HCT116 (cell line): ENCODE results near the gene RFTN1.

Experiments used
- EZH2 ChIP-seq: fragments of 200-600 bp; sonication (generic); IDR thresholded peaks from 2 replicates; pipeline ENCODE4 v1.6.1; 2017; ENCODE audit warnings: antibody characterized with exemption, mixed run types
- POLR2A ChIP-seq: IDR thresholded peaks from 2 replicates; pipeline ENCODE4 v1.7.0; 2011; ENCODE audit warnings: borderline replicate concordance; ENCODE audit not compliant: insufficient read depth, insufficient read length; ENCODE audit errors: extremely low read depth
- RAD21 ChIP-seq: IDR thresholded peaks from 2 replicates; pipeline ENCODE4 v1.6.1; 2012; ENCODE audit warnings: low read depth, mild to moderate bottlenecking
- SIN3A ChIP-seq: IDR thresholded peaks from 2 replicates; pipeline ENCODE4 v1.6.1; 2012; ENCODE audit warnings: low read depth
- SP1 ChIP-seq: IDR thresholded peaks from 2 replicates; pipeline ENCODE4 v1.6.1; 2012; ENCODE audit warnings: low read depth
- TF ChIP-seq, protein P1 (sequence below), 3 experiments: fragments of 200-600 bp in 1 of 3; sonication (generic) in 1 of 3; IDR thresholded peaks in 2 of 3; conservative IDR thresholded peaks in 1 of 3; 2 replicates each; pipeline ENCODE4 v1.5.1; 2012 to 2017; ENCODE audit warnings: low read depth in 2 of 3, low read length in 2 of 3, antibody characterized with exemption in 1 of 3, borderline replicate concordance in 1 of 3, control low read depth in 1 of 3, mild to moderate bottlenecking in 1 of 3, mixed read lengths in 1 of 3, mixed run types in 1 of 3, moderate library complexity in 1 of 3; ENCODE audit not compliant: insufficient read depth in 1 of 3
- TF ChIP-seq, protein P2 (sequence below): IDR thresholded peaks from 2 replicates; pipeline ENCODE4 v1.6.1; 2012

DNA sequence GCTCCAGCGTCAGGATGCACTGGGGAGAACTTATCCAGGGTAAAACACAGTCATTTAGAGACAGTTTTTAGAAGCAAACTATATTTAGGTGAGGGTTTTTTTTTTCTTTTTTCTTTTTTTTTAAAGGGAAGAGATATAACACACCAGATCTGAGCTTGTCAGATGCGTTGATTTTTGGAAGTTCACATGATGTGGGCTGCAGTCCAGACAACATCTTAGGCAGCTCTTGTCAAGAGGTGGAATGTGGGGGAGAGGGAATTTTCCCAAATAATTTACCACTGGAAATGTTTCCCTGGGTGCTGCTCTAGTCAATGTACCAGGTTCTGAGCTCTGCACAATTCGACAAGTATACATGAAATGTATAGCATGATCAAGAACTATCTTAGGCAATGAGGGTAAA lies 155.2 kb downstream of the RFTN1 start:
- TF ChIP-seq, protein P1, sequence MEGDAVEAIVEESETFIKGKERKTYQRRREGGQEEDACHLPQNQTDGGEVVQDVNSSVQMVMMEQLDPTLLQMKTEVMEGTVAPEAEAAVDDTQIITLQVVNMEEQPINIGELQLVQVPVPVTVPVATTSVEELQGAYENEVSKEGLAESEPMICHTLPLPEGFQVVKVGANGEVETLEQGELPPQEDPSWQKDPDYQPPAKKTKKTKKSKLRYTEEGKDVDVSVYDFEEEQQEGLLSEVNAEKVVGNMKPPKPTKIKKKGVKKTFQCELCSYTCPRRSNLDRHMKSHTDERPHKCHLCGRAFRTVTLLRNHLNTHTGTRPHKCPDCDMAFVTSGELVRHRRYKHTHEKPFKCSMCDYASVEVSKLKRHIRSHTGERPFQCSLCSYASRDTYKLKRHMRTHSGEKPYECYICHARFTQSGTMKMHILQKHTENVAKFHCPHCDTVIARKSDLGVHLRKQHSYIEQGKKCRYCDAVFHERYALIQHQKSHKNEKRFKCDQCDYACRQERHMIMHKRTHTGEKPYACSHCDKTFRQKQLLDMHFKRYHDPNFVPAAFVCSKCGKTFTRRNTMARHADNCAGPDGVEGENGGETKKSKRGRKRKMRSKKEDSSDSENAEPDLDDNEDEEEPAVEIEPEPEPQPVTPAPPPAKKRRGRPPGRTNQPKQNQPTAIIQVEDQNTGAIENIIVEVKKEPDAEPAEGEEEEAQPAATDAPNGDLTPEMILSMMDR (IDR thresholded peaks at IDR 0.05 in 2 of 3, conservative IDR thresholded peaks at IDR 0.05 in 1 of 3; ENCODE audit: borderline replicate concordance in 1 of 3, insufficient read depth in 1 of 3, low read depth in 2 of 3, low read length in 2 of 3) = no peak
- no peak for TF ChIP-seq SP1
- TF ChIP-seq, protein P2, sequence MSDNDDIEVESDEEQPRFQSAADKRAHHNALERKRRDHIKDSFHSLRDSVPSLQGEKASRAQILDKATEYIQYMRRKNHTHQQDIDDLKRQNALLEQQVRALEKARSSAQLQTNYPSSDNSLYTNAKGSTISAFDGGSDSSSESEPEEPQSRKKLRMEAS = no peak
- TF ChIP-seq POLR2A = no peak
- no peak for TF ChIP-seq EZH2
- TF ChIP-seq SIN3A = no peak
- no peak for TF ChIP-seq RAD21
